OCI-LY1 (cell line): ENCODE measurements around the gene TSC22D2.

ENCODE experiments used
- H2AFZ ChIP-seq: fragments of 200-600 bp; sonication (generic), shearing (Covaris generic); 2 replicates; pipeline ENCODE4 v1.6.0; 2014; ENCODE audit warnings: antibody characterized with exemption, mild to moderate bottlenecking, low read length
- H3F3A ChIP-seq: fragments of 200-600 bp; sonication (generic), shearing (Covaris generic); 2 replicates; pipeline ENCODE4 v1.6.0; 2014; ENCODE audit warnings: mild to moderate bottlenecking, antibody characterized with exemption, low read length, moderate library complexity; ENCODE audit not compliant: insufficient read depth
- H3K27ac ChIP-seq: fragments of 200-600 bp; sonication (generic); 2 replicates; pipeline ENCODE4 v1.5.1; 2014; ENCODE audit warnings: low read length, mixed run types, mild to moderate bottlenecking, low read depth; ENCODE audit not compliant: poor library complexity, severe bottlenecking
- H3K27me3 ChIP-seq: fragments of 200-600 bp; sonication (generic); 2 replicates; pipeline ENCODE4 v1.6.0; 2014; ENCODE audit warnings: antibody characterized with exemption, mild to moderate bottlenecking, low read length, moderate library complexity; ENCODE audit not compliant: insufficient read depth
- H3K36me3 ChIP-seq: fragments of 200-600 bp; sonication (generic); 2 replicates; pipeline ENCODE4 v1.6.1; 2014; ENCODE audit warnings: mild to moderate bottlenecking, antibody characterized with exemption, low read length, moderate library complexity, mixed read lengths; ENCODE audit not compliant: insufficient read depth
- H3K4me1 ChIP-seq: fragments of 200-600 bp; sonication (generic); 2 replicates; pipeline ENCODE4 v1.5.1; 2014; ENCODE audit warnings: mild to moderate bottlenecking, low read length, moderate library complexity; ENCODE audit not compliant: insufficient read depth, severe bottlenecking
- H3K4me2 ChIP-seq: fragments of 200-600 bp; sonication (generic), shearing (Covaris generic); 2 replicates; pipeline ENCODE4 v1.6.1; 2014; ENCODE audit warnings: low read length
- H3K4me3 ChIP-seq: fragments of 200-600 bp; sonication (generic); 2 replicates; pipeline ENCODE4 v1.5.1; 2014; ENCODE audit warnings: low read length, low read depth, mild to moderate bottlenecking, mixed read lengths; ENCODE audit not compliant: poor library complexity, severe bottlenecking
- H3K79me2 ChIP-seq: fragments of 200-600 bp; shearing (Covaris generic); 2 replicates; pipeline ENCODE4 v1.6.1; 2016; ENCODE audit warnings: mixed run types, low read length, mixed read lengths; ENCODE audit not compliant: insufficient read depth
- H3K9ac ChIP-seq: fragments of 200-600 bp; sonication (generic), shearing (Covaris generic); 2 replicates; pipeline ENCODE4 v1.6.1; 2014; ENCODE audit warnings: mild to moderate bottlenecking, low read length, mixed read lengths
- H3K9me2 ChIP-seq: fragments of 200-600 bp; sonication (generic), shearing (Covaris generic); 2 replicates; pipeline ENCODE4 v1.6.1; 2014; ENCODE audit warnings: low read depth, mild to moderate bottlenecking, low read length, mixed read lengths
- H3K9me3 ChIP-seq: fragments of 200-600 bp; shearing (Covaris generic); 2 replicates; pipeline ENCODE4 v1.6.1; 2014; ENCODE audit warnings: low read length, mixed read lengths
- H4K20me1 ChIP-seq: fragments of 200-600 bp; sonication (generic), shearing (Covaris generic); 2 replicates; pipeline ENCODE4 v1.6.0; 2016; ENCODE audit warnings: mild to moderate bottlenecking, low read length; ENCODE audit not compliant: insufficient read depth
- EZH2 ChIP-seq: fragments of 200-600 bp; sonication (generic), shearing (Covaris generic); IDR thresholded peaks from 2 replicates; pipeline ENCODE4 v1.8.0; 2017; ENCODE audit warnings: borderline replicate concordance, mixed run types, mild to moderate bottlenecking, antibody characterized with exemption, low read length, moderate library complexity, mixed read lengths
- TF ChIP-seq, protein P1 (sequence below): fragments of 200-600 bp; sonication (generic), shearing (Covaris generic); IDR thresholded peaks from 2 replicates; pipeline ENCODE4 v1.5.1; 2017; ENCODE audit warnings: mild to moderate bottlenecking, antibody characterized with exemption, low read length, moderate library complexity, mixed read lengths

The TSC22D2 gene

DNA sequence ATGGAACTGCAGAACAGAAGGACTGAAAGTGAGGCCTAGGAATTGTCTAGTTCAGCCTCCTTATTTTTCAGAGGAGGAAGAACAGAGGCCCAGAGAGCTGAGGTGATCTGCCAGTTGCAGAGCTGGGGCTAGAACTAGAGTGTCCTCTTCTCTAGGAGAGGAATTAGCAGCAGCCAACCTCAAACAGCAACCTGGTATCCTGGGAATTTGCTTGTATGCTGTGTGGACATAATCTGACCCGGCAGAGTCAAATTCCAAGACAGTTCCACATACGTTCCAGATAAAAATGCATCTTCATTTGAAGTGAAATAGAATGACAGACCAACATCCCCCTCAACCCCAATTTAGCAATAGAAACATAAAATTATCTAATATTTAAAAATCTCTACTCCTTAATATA, 13.5 kb upstream of the TSC22D2 start:
- no peak overlapping the region for H2AFZ ChIP-seq
- H3K4me3 ChIP-seq, result no peak overlapping the region
- no peaks in the 10 kb centered on the region for H3K79me2 ChIP-seq
- no peaks in the 10 kb centered on the region for H3K9me2 ChIP-seq
- no peak for TF ChIP-seq EZH2
- TF ChIP-seq, protein P1, sequence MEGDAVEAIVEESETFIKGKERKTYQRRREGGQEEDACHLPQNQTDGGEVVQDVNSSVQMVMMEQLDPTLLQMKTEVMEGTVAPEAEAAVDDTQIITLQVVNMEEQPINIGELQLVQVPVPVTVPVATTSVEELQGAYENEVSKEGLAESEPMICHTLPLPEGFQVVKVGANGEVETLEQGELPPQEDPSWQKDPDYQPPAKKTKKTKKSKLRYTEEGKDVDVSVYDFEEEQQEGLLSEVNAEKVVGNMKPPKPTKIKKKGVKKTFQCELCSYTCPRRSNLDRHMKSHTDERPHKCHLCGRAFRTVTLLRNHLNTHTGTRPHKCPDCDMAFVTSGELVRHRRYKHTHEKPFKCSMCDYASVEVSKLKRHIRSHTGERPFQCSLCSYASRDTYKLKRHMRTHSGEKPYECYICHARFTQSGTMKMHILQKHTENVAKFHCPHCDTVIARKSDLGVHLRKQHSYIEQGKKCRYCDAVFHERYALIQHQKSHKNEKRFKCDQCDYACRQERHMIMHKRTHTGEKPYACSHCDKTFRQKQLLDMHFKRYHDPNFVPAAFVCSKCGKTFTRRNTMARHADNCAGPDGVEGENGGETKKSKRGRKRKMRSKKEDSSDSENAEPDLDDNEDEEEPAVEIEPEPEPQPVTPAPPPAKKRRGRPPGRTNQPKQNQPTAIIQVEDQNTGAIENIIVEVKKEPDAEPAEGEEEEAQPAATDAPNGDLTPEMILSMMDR, result no peak
- no peaks in the 10 kb centered on the region for H3K27me3 ChIP-seq
- no peak overlapping the region for H3K27ac ChIP-seq
- H3K9me3 ChIP-seq, result no peaks in the 10 kb centered on the region
- no peaks in the 10 kb centered on the region for H4K20me1 ChIP-seq
- H3K4me1 ChIP-seq, result no peaks in the 10 kb centered on the region
- H3K36me3 ChIP-seq, result no peaks in the 10 kb centered on the region
- H3F3A ChIP-seq, result no peaks in the 10 kb centered on the region
- H3K4me2 ChIP-seq, result no peak overlapping the region
- no peak overlapping the region for H3K9ac ChIP-seq

DNA sequence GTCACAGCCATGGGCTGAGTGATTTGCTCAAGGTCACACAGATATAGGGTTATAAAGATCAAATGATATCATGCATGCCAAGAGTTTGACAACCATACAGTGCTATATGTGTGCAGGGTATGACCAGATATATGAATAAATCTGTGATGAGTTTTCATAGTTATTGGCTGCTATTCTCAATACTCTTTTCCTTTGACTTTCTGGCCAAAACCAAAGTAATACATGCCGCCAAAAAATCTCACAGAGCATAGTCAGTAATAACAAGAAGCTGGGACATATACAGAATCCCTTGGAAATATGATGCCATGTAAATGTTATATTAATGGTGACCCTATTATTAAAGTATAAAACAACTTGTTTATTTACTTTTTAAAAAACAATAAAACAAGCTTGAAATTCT, 11.6 kb upstream of the TSC22D2 start:
- no peak overlapping the region for H3K4me3 ChIP-seq
- no peak for TF ChIP-seq EZH2
- TF ChIP-seq, protein P1, result no peak

DNA sequence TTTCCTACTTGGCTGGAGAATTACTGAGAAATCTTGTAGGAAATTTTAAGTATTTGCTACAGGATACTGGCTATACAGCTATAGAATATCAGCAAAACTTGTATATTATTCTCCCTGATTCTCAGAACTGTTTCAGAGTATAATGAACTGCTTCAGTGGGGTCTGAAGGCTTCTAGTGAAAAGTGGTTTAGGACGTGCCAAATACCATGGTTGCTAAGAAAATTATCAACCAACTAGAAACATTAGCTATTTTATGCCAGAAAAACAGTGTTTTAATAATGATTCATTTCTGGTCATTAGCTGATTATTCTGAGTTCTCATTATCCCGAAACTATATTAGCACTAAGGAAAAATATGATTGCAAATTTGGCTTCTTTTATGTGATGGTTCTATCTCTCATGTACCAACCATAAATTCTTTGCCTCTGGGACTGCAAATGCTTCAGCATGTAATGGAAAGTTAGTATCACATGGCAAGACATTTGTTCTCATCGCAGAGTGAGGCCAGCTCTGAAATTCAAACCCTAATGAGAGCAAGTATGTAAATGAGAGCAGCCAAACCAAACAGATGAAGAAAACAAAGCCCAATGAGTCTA, 11.0 kb upstream of the TSC22D2 start:
- TF ChIP-seq, protein P1, result no peak
- no peak for TF ChIP-seq EZH2

More for the DNA sequence above, 11.6 kb upstream of the TSC22D2 start:
- H3K27me3 ChIP-seq, result no peaks in the 10 kb centered on the region
- H4K20me1 ChIP-seq, result no peaks in the 10 kb centered on the region
- H3K9me2 ChIP-seq, result no peaks in the 10 kb centered on the region
- H3K4me2 ChIP-seq, result no peak overlapping the region
- no peak overlapping the region for H3K9ac ChIP-seq
- H3K27ac ChIP-seq, result no peak overlapping the region
- H3K4me1 ChIP-seq, result no peaks in the 10 kb centered on the region
- H3K79me2 ChIP-seq, result no peaks in the 10 kb centered on the region
- H2AFZ ChIP-seq, result no peak overlapping the region
- no peaks in the 10 kb centered on the region for H3K9me3 ChIP-seq
- H3K36me3 ChIP-seq, result no peaks in the 10 kb centered on the region
- H3F3A ChIP-seq, result no peaks in the 10 kb centered on the region

More for the DNA sequence above, 11.0 kb upstream of the TSC22D2 start:
- no peak overlapping the region for H2AFZ ChIP-seq
- H3K27me3 ChIP-seq, result no peaks in the 10 kb centered on the region
- H3K9me3 ChIP-seq, result no peaks in the 10 kb centered on the region
- no peak overlapping the region for H3K4me2 ChIP-seq
- no peaks in the 10 kb centered on the region for H4K20me1 ChIP-seq
- H3K9ac ChIP-seq, result no peak overlapping the region
- H3K36me3 ChIP-seq, result no peaks in the 10 kb centered on the region
- no peak overlapping the region for H3K27ac ChIP-seq
- no peaks in the 10 kb centered on the region for H3K4me1 ChIP-seq
- H3K79me2 ChIP-seq, result no peaks in the 10 kb centered on the region
- H3K9me2 ChIP-seq, result no peaks in the 10 kb centered on the region
- no peaks in the 10 kb centered on the region for H3F3A ChIP-seq
- H3K4me3 ChIP-seq, result no peak overlapping the region
